ENCODE measurements around the gene PDE4B. TPM values are rescaled to one million over a fixed set of nuclear protein-coding genes. Genes with fewer than 3 reads are reported as not detected.

The PDE4B gene
- total RNA-seq, 1 experiment from 2014 or later = 3.3 TPM

- H3K4me3 Mint-ChIP-seq (ENCODE audit: unreplicated experiment) = no peak overlapping the region
- no TSS peak for BruUV-seq (replicated peaks)
- no peak for TF ChIP-seq CTCF (IDR thresholded peaks at IDR 0.05; ENCODE audit: unreplicated experiment)
- DNase-seq (ENCODE audit: unreplicated experiment) = no peak
- ChIA-PET POLR2A (interaction anchor here (0.7 to 6.7 kb wide), 5 partner anchors 14 to 629 kb away, joined by 3 to 92 read pairs (median 3); no protein-coding TSS in a partner anchor), CTCF (interaction anchor here (0.5 to 1.8 kb wide), 6 partner anchors 11 to 138 kb away, joined by 3 to 9 read pairs (median 4); no protein-coding TSS in a partner anchor)
- H3K4me1 Mint-ChIP-seq (ENCODE audit: insufficient read depth, unreplicated experiment) = peaks cover 43% of the 10 kb centered on the region
- H3K27ac Mint-ChIP-seq (ENCODE audit: low read depth, unreplicated experiment) = peak overlapping the region; percentile 99
- intact Hi-C loops (cut with micrococcal nuclease) = no loop called here
- no peaks in the 10 kb centered on the region for H3K27me3 Mint-ChIP-seq (ENCODE audit: insufficient read depth, unreplicated experiment)
- H3K36me3 Mint-ChIP-seq (ENCODE audit: insufficient read depth, unreplicated experiment) = no peaks in the 10 kb centered on the region
- H3K9me3 Mint-ChIP-seq (ENCODE audit: unreplicated experiment) = no peaks in the 10 kb centered on the region
These were observed 503.7 kb downstream of the PDE4B start for GRCh38 chr1:66296370-66296769.

- Mint-ChIP-seq H3K9me3 (ENCODE audit: unreplicated experiment) (no peaks in the 10 kb centered on the region), H3K36me3 (ENCODE audit: insufficient read depth, unreplicated experiment) (no peaks in the 10 kb centered on the region), H3K27ac (ENCODE audit: low read depth, unreplicated experiment) (peak overlapping the region; percentile 99), H3K4me3 (ENCODE audit: unreplicated experiment) (no peak overlapping the region), H3K27me3 (ENCODE audit: insufficient read depth, unreplicated experiment) (no peaks in the 10 kb centered on the region), H3K4me1 (ENCODE audit: insufficient read depth, unreplicated experiment) (peaks cover 43% of the 10 kb centered on the region)
- DNase-seq (ENCODE audit: unreplicated experiment) = no peak
- CTCF ChIA-PET = interaction anchor here (0.9 to 1.8 kb wide), 3 partner anchors 11 to 44 kb away, joined by 3 to 9 read pairs (median 3); no protein-coding TSS in a partner anchor
- BruUV-seq (replicated peaks) = no TSS peak
- POLR2A ChIA-PET = interaction anchor here (0.7 to 4.8 kb wide), 3 partner anchors 15 to 629 kb away, joined by 3 to 34 read pairs (median 3); no protein-coding TSS in a partner anchor
- intact Hi-C loops (cut with micrococcal nuclease) = no loop called here
- no peak for TF ChIP-seq CTCF (IDR thresholded peaks at IDR 0.05; ENCODE audit: unreplicated experiment)
These were observed 504.3 kb downstream of the PDE4B start for GRCh38 chr1:66296951-66297350.

GRCh38 chr1:66298464-66298863 lies 505.8 kb downstream of the PDE4B start:
- H3K4me3 Mint-ChIP-seq (ENCODE audit: unreplicated experiment) = no peak overlapping the region
- BruUV-seq (replicated peaks) = no TSS peak
- POLR2A ChIA-PET = interaction anchor here (1.0 to 2.0 kb wide), 8 partner anchors 8 to 42 kb away, joined by 3 to 19 read pairs (median 4); no protein-coding TSS in a partner anchor
- no peak overlapping the region for H3K27ac Mint-ChIP-seq (ENCODE audit: low read depth, unreplicated experiment)
- DNase-seq (ENCODE audit: unreplicated experiment) = peak; percentile 38
- no peaks in the 10 kb centered on the region for H3K9me3 Mint-ChIP-seq (ENCODE audit: unreplicated experiment)
- peaks cover 43% of the 10 kb centered on the region for H3K4me1 Mint-ChIP-seq (ENCODE audit: insufficient read depth, unreplicated experiment)
- CTCF ChIA-PET = interaction anchor here (0.6 to 1.4 kb wide), 6 partner anchors 17 to 148 kb away, joined by 3 to 7 read pairs (median 4); no protein-coding TSS in a partner anchor
- intact Hi-C loops (cut with micrococcal nuclease) = no loop called here
- no peak for TF ChIP-seq CTCF (IDR thresholded peaks at IDR 0.05; ENCODE audit: unreplicated experiment)
- H3K36me3 Mint-ChIP-seq (ENCODE audit: insufficient read depth, unreplicated experiment) = no peaks in the 10 kb centered on the region
- no peaks in the 10 kb centered on the region for H3K27me3 Mint-ChIP-seq (ENCODE audit: insufficient read depth, unreplicated experiment)

GRCh38 chr1:66300280-66300971 lies 507.7 kb downstream of the PDE4B start:
- BruUV-seq (replicated peaks) = no TSS peak
- CTCF ChIA-PET = interaction anchor here (0.6 to 2.0 kb wide), 6 partner anchors 16 to 136 kb away, joined by 3 to 7 read pairs (median 4); no protein-coding TSS in a partner anchor
- Mint-ChIP-seq H3K36me3 (ENCODE audit: insufficient read depth, unreplicated experiment) (no peaks in the 10 kb centered on the region), H3K9me3 (ENCODE audit: unreplicated experiment) (no peaks in the 10 kb centered on the region), H3K27ac (ENCODE audit: low read depth, unreplicated experiment) (peak overlapping the region; percentile 96), H3K4me3 (ENCODE audit: unreplicated experiment) (no peak overlapping the region), H3K27me3 (ENCODE audit: insufficient read depth, unreplicated experiment) (no peaks in the 10 kb centered on the region), H3K4me1 (ENCODE audit: insufficient read depth, unreplicated experiment) (peaks cover 31% of the 10 kb centered on the region)
- TF ChIP-seq CTCF (IDR thresholded peaks at IDR 0.05; ENCODE audit: unreplicated experiment) = no peak
- POLR2A ChIA-PET = interaction anchor here (0.6 to 4.3 kb wide), 11 partner anchors 9 to 1040 kb away, joined by 3 to 25 read pairs (median 5); no protein-coding TSS in a partner anchor
- intact Hi-C loops (cut with micrococcal nuclease) = no loop called here
- no peak for DNase-seq (ENCODE audit: unreplicated experiment)

All from MCF 10A (cell line).